GM19240 (cell line): ENCODE measurements around the gene EEPD1.

ENCODE experiments used
- DNase-seq: peaks from one replicate; pipeline ENCODE4 v3.0.0; 2011; ENCODE audit warnings: low spot score; ENCODE audit not compliant: insufficient read length

Gene EEPD1

GRCh38 chr7:36154255-36155212, 1.5 kb downstream of the EEPD1 start:
- DNase-seq: no peak

DNA sequence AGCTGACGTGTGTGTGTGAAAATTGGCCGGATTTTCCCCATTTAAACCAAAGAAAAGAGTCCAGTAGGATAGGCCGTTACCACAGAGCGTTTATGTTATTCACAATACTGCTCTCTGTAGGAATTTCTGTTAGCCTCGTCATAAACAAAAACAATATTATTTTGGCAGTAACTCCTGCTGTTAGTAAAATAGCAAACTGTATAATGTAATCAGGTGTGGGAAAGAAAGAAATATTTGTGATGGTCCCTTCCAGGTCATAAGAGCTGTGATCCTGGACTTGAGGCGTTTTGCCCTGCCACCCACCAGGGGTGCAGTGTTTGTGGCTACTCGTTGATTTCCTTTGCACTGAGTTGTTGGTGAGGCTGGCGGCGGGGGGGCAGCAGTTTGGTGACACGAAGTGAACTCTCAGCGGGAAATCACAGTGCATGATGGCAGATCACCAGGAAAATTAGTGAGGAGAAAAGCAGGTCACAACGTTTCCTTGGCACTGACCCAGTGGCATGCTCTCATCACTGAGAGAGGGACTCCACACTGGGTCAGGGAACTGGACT, 2.8 kb downstream of the EEPD1 start:
- no peak for DNase-seq

GRCh38 chr7:36157527-36158320, 4.7 kb downstream of the EEPD1 start:
- no peak for DNase-seq

DNA sequence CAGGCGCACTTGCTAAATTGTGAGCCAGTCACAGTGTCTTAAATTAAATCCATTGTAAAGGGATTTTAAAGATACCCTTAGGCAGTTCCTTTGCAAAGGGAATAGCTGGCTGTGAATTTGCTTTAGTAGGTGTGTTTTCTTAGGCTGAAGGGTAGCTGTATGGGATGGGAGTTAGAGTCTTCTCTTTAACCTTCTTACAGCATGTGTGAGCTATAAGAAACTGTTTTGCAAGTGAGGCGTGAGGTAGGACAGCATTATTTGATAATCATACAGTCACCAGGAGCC, 5.2 kb downstream of the EEPD1 start:
- no peak for DNase-seq

DNA sequence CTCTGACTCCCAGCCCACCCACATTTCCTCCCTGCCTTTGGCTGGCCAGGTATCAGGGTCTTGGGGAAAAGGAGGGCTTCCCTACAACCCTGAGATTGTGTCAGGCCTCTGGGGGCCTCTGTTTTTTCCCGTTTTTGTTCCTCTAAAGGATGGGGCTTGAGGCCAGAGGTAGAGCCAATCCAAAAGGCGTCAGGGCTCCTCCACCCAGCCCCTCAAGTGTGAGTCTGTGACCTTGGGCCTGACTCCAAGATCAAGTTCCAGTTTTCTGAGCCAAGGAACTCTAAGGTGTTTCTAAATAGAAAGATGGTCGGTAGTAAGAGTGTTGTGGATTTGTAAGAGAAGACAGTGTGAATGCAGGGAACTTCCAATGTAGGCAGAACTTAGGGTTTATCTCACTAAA, 6.6 kb downstream of the EEPD1 start:
- no peak for DNase-seq

DNA sequence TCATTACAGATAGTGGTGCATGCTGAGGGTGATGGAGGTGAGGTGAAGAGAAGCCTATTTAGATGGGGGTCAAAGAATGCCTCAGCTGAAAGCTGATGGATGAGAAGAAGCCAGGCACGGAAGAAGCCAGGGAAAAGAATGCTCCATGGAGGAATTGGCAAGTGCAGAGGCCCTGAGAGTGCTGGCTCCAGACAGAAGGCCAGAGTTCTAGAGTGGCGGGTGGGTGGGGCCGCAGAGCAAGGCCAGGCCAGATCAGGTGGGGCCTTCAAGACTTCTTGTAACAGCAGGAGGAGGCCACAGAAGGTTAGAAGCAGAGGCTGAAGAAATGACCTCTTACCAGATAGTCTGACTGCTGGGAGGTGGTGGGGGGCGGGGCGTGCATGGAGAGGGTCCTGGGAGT, 7.3 kb downstream of the EEPD1 start:
- DNase-seq: no peak

DNA sequence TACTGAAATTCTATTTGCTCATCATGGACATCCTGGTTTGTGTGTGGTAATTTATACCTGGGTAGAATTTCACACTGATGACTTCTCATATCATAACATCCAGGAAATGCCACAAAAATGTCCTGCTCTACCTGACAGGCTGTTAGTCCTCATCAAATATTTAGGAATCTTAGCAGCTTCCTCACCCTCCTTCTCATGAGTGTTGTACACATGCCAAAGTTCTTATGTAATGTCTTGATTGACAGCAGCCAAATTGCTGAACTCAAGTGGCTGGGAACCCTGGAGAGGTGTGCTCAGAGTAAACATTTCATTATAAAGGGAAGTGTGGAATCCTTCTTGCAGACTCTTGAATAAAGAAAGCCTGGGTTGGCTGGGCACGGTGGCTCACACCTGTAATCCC, 8.9 kb downstream of the EEPD1 start:
- no peak for DNase-seq

- no peak for DNase-seq
These were observed 12.0 kb downstream of the EEPD1 start for GRCh38 chr7:36165059-36165458.

DNA sequence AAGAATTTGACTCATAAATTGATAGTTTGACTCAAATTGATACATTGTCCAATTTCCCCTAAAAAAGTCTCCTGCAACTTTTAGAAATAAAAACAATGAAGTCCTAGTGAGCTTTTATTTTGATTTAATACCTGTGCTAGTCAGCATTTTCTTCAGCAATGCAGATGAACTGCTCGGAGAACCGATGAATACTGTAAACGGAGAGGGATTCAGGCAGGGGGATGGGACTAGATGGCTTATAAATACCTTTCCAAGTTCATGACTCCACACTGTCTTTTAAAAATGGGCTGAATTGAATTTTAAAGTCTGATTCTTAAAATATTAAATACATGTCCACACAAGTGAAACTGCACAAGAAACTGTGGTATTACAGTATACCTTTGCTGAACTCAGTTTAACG, 12.7 kb downstream of the EEPD1 start:
- no peak for DNase-seq

- DNase-seq: no peak
These were observed 14.5 kb downstream of the EEPD1 start for GRCh38 chr7:36167403-36168050.

GRCh38 chr7:36171503-36171902, 18.4 kb downstream of the EEPD1 start:
- no peak for DNase-seq

GRCh38 chr7:36175886-36176285, 22.8 kb downstream of the EEPD1 start:
- DNase-seq: no peak

GRCh38 chr7:36176697-36177096, 23.6 kb downstream of the EEPD1 start:
- DNase-seq: no peak

GRCh38 chr7:36180121-36180520, 27.1 kb downstream of the EEPD1 start:
- DNase-seq: no peak

- no peak for DNase-seq
These were observed 28.6 kb downstream of the EEPD1 start for GRCh38 chr7:36181668-36182067.

- DNase-seq: no peak
These were observed 30.0 kb downstream of the EEPD1 start for GRCh38 chr7:36182854-36183604.

DNA sequence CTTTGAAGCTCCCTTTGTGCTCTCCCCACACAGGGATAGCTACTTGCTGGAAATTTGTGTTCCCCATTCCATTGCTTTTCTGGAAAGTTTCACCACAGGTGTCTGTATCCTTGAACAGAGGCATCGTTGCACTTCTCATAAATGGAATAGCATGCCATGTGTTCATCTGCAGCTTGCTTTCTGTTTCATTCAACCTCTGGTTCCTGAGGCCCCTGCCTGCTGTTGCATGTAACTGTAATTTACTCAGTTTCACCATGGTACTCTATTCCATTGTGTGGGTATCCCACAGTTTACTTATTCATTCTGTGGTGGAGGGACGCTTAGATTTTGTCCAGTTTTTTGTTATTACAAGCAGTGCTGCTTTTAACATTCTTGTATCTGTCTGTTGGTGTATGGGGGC, 32.0 kb downstream of the EEPD1 start:
- no peak for DNase-seq

DNA sequence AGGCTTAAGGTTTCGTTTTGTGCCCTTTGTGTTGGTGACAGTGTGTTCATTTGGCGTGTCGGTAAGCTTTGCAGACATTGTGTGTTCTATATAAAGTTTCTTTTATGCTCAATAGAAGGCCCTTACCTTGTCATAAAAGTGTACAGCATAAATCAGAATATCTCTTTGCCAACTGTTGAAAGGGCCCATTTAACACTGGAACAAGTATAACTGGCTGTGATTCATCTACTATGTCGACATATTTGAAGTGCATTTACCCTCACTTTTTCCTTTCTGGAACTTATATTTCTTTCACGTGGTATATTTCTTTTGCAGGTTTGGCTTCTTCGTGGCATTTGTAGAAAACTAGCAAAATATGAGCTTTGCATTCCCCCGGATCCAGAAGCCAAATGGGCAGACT, 32.7 kb downstream of the EEPD1 start:
- no peak for DNase-seq

DNA sequence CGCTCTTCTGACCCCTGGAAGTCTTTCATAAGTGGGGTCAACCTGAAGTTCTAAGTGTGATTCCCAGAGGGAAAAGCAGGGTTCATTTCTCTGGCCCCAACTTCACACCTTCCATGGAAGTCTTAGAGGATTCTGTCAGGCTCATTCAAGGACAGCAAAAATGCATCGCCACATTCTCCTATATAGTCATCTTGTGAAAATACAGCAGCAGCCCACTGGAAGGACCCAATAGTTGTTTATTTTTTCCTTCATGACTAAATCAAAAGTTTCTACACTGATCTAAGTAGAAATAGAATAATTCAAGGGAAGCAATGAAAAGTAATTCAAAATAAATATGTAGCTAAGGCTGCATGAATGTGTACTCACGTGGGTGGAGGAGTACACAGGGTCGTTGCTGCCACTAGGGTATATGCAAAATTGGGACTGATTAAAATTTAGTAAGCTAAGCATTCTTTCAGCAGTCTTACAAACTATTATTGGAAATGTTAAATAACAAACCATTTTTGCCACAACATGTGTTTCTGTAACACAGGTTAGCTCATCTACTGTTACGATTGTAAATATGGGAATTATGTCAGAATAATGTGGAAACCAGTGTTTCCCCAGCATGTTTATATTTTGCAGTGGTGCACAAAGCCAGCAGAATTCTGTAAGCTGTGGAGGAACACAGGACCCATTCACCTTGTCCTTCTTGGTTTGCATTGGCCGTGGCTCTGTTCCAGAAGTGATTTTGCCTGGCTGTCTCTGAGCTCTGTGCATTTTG, 33.5 kb downstream of the EEPD1 start:
- DNase-seq: no peak

GRCh38 chr7:36188266-36188665, 35.2 kb downstream of the EEPD1 start:
- DNase-seq: no peak
